G401 (cell line): ENCODE results near the gene GNLY. TPM values are rescaled to one million over a fixed set of nuclear protein-coding genes. Genes with fewer than 3 reads are reported as not detected.

Experiments used
- DNase-seq: peaks from one replicate; pipeline ENCODE4 v3.0.0-alpha.2; 2015; ENCODE audit warnings: low spot score
- in situ Hi-C: cut with HindIII; loops from 2 replicates; pipeline ENCODE4 v1.10.0; 2016; ENCODE audit warnings: low sequenced_read_pairs, mixed read lengths
- total RNA-seq: library from RNA; depleted of rRNA; stranded (reverse); fragments of >200 nt; shearing (Covaris generic); gene quantifications from 2 replicates; pipeline ENCODE4 v1.2.3, GENCODE V29; 2014

The GNLY gene
- total RNA-seq, 1 experiment from 2014 or later = not detected

DNA sequence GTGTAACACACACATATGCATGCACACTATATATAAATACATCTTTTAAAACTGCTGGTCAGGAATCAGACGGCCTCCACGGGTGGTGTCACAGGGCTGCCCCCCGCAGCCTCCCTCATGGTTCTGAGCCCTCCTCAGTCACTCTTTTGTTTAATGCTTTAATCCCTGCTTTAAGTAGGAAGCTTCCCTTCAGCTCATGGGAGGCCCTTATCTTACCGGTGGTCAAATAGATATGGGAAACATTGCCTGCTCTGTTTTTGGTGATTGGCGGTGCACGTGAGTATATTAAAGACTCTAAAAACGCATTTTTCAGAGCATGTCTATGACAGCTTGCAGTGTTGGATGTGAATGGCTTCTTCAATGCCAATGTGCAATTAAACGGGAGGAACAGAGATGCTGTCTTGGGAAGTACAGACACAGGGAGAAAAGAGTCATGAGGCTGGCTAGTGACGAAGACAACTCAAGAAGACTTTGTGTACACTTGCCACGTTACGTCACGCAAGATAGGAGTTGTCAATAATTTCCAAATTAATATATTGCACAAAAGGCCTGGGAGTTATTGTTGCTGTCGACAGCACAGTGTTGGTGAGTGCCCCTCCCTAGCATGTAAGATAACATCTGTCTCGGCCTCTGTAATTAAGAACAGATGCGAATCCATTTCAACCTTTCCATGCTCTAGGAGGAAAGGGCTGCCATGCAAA, 23.3 kb downstream of the GNLY start:
- in situ Hi-C loops = loop anchor here (25.0 kb wide), 1 partner anchor 95 kb away; no protein-coding TSS in a partner anchor
- no peak for DNase-seq

GRCh38 chr2:85718009-85718391, 23.8 kb downstream of the GNLY start:
- no peak for DNase-seq
- in situ Hi-C loops = loop anchor here (25.0 kb wide), 1 partner anchor 94 kb away; no protein-coding TSS in a partner anchor

- in situ Hi-C loops = loop anchor here (25.0 kb wide), 1 partner anchor 93 kb away; no protein-coding TSS in a partner anchor
- no peak for DNase-seq
These were observed 24.8 kb downstream of the GNLY start for GRCh38 chr2:85718885-85719492.

GRCh38 chr2:85719609-85720240, 25.6 kb downstream of the GNLY start:
- in situ Hi-C loops = loop anchor here (25.0 kb wide), 1 partner anchor 93 kb away; no protein-coding TSS in a partner anchor
- no peak for DNase-seq

DNA sequence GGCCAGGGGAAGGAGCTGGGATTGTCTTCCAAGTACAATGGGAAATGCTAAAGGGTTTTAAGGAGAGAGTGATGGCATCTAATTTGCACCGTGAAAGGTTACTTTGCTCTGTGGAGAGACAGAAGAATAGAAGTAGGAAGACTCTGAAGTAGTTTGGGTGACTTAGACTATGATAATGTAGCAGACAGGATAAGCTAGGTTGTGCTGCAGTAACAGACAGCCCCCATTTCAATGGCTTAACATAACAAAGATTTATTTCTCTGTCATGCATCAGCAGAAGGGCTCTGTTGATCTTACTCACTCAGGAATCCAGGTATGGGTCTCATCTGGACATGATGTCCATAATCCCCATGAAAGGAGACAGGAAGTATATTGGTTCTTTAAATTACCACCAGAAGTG, 26.4 kb downstream of the GNLY start:
- in situ Hi-C loops = loop anchor here (25.0 kb wide), 1 partner anchor 92 kb away; no protein-coding TSS in a partner anchor

GRCh38 chr2:85721641-85722040, 27.5 kb downstream of the GNLY start:
- DNase-seq = no peak
- in situ Hi-C loops = loop anchor here (25.0 kb wide), 1 partner anchor 91 kb away; no protein-coding TSS in a partner anchor

More for the DNA sequence above, 26.4 kb downstream of the GNLY start:
- DNase-seq = no peak

DNA sequence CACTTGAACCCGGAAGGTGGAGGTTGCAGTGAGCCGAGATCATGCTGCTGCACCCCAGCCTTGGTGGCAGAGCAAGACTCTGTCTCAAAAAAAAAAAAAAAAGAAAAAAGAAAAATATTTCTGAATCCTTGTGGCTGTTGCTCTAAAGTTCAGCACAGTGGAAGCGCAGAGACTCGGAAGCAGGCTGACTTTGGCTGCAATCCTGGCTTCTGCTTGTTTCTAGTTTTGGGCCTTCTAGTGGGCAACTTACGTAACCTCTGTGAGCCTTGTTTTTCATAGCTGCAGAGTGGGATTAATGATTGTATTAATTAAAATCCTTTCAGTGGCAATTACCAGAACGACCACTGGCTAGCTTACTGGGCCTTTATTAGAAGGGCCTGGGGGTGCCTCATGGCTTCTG, 28.4 kb downstream of the GNLY start:
- in situ Hi-C loops = loop anchor here (25.0 kb wide), 1 partner anchor 90 kb away; no protein-coding TSS in a partner anchor
- no peak for DNase-seq

DNA sequence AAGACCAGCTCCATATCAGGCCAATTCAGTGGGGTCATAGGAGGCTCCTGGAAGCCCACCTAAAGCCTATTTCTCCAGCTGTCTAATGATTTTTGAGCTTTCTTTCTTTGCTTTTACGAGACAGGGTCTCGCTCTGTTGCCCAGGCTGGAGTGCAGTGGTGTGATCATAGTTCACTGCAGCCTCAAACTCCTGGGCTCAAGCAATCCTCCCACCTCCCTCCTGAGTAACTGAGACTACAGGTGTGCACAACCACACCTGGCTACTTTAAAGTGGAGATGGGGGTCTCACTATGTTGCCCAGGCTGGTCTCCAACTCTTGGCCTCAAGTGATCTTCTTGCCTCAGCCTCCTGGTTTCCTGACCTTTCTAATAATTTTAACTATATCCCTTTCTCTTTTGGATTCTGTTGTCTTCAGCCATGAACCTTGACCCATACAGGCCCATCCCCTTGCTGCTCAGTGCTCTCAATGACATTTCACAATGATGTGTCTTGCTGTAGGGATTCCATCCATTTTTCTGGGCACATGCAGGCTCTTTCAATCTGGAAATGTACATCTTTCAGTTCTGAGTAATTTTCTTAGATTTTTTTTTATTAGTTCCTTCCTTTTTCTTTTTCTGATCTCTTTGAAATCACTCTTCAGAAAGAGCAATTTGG, 29.7 kb downstream of the GNLY start:
- DNase-seq = no peak
- in situ Hi-C loops = loop anchor here (25.0 kb wide), 1 partner anchor 88 kb away; no protein-coding TSS in a partner anchor

DNA sequence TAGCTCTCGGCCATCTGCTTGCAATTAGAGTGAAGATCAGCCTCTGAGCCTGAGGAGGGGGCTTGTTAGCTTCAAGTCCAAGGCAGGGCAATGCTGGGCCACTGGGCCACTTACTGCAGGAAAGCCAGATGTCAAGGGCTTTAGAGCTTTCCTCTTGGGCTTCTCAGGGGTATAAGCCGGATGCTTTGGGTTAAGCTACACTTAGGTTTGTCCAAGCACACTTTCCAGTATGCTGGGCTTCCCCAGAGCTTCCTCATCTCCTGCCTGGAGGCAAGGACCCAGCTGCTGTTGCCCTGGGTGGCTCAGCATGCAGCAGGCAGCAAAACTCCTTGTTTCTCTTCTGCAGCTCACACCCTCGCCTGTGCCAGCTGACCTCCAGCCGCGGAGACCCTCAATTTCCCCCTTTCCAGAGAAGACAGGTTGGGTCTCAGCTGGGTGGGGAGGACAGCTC, 30.6 kb downstream of the GNLY start:
- in situ Hi-C loops = loop anchor here (25.0 kb wide), 1 partner anchor 88 kb away; no protein-coding TSS in a partner anchor
- DNase-seq = no peak

- in situ Hi-C loops = no loop called here
- no peak for DNase-seq
These were observed 31.3 kb downstream of the GNLY start for GRCh38 chr2:85725451-85725850.

DNA sequence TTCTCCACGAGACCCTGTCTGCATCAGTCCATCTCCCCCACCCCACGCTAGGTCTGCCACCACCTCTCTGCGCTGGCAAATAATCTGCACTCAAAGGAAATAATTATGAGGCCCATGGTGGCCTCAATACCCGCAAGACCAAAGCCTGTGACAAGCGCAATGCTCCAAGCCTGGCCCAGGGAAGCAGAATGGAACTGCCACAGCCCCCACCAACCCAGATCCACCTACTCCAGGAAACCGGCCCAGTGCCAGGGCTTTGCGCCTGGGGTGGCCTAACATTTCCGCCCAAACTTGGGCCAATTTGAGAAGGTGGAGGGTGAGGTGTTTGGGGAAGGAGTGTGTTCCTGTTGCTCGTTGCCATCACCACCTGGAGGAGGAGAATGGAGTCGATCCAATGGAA, 33.6 kb downstream of the GNLY start:
- DNase-seq = no peak
- in situ Hi-C loops = no loop called here

GRCh38 chr2:85728342-85728741, 34.2 kb downstream of the GNLY start:
- no peak for DNase-seq
- in situ Hi-C loops = no loop called here

GRCh38 chr2:85728883-85729824, 35.0 kb downstream of the GNLY start:
- peak; percentile 78 for DNase-seq
- in situ Hi-C loops = no loop called here

- no peak for DNase-seq
- in situ Hi-C loops = no loop called here
These were observed 35.8 kb downstream of the GNLY start for GRCh38 chr2:85729825-85730510.

DNA sequence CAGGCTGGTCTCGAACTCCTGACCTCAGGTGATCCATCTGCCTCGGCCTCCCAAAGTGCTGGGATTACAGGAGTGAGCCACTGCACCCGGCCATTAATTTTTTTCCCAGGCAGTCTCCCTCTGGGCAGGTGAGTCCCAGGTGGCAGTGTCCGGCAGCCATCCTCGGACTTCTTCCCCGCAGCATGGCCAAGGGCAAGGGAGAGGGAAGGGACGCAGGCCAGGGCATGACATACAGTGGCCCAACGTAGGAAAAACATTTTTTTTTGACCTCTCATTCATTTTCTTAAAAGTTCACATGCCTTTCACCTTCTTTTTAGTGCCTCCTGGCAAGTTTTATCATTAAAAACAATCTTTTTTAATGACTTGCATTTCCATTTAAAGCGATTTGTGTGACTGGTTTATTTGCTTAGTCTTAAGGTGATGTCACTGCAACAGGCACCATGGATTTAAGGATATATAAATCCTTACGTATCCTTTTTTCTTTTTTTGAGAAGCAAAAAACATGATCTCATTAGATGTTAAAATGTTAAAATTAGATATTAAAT, 36.6 kb downstream of the GNLY start:
- in situ Hi-C loops = no loop called here

GRCh38 chr2:85731606-85732005, 37.4 kb downstream of the GNLY start:
- in situ Hi-C loops = no loop called here
- no peak for DNase-seq

More for the DNA sequence above, 36.6 kb downstream of the GNLY start:
- DNase-seq = no peak

- in situ Hi-C loops = no loop called here
- no peak for DNase-seq
These were observed 38.4 kb downstream of the GNLY start for GRCh38 chr2:85732467-85733120.
